HG03520 (cell line): ENCODE data around the gene KCNK6.

ENCODE experiments used
- ATAC-seq: cut with Tn5 transposase; IDR thresholded peaks from one replicate; pipeline ENCODE4 v1.9.1; 2021; ENCODE audit warnings: mild to moderate bottlenecking, moderate library complexity; ENCODE audit not compliant: unreplicated experiment

KCNK6 gene

GRCh38 chr19:38294090-38294489, 25.6 kb upstream of the KCNK6 start:
- ATAC-seq = no peak

DNA sequence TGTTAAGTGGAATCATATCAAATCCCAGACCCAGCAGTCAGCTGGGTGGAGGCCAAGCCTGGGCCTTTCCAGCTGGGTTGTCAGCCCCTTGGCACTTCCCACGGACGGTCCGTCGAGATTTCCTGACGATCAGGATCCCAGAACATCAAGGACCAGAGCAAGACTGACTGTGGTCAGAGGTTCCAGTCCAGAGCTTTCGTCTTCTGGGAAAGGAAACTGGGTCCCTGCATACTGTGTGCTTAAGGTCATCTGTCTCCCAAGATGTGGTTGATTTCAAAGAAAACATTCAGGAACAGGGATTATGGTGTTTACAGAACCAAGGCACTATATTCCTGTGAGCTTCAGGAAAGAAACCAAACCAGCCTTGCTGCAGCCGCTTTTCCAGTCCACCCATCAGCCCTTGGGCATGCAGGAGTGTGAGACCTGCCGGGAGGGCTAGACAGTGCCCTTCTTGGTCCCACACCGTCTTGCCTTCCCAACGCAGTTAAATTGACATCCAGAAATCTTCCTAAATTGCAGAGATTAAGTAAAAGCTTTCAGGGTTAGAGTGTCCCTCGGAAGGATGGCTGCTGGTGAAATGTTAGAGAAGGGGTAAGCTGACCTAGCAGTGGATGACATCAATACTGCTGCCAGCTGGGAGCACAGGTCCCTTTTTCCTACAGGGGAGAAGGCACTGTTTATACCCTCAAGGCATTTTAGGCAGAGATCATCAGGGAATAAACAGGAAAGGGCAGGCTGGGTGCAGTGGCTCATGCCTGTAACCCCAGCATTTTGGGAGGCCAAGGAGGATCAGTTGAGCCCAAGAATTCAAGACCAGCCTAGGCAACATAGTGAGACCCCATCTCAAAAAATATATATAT, 20.6 kb upstream of the KCNK6 start:
- no peak for ATAC-seq

DNA sequence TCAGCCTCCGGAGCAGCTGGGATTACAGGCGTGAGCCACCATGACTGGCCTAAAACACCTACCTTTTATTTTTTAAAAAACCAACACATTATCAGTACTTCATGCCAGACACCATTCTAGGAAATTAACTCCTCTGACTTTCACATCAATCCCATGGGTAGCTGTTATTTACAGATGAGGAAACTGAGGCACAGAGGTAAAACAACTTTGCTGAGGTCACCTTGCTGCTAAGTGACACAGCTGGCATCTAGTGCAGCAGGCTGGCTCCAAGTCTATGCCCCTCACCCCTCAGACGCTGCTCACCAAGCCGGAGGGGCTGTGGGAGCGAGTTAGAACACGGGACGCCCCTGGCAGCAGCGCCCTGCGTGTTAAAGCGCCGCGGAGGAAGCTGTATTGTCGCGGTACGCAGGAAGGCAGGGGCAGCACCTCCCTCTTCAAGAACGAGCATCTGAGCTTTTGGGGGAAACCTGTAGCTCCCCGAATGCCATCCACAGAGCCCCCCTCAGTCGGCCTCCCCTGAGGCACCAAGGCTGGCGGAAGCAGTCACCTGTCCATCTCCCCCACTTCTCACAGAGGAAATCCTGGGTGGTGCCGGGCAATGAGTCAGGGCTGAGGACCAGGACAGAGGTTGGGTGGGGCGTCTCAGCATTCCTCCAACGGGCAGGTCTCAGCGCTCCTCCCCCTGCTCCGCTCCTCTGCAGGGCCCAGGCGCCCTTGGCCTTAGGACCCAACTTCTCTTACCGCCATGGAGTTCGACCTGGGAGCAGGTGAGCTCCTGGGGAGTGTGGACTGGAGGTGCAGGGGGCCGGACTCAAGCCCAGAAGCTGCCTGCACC, 15.9 kb upstream of the KCNK6 start, which contains the start of gene C19orf33:
C19orf33 (plus strand) TSS at position 735 of the 835 bp plus-strand sequence; CDS start at position 746, 11 bp downstream.
- ATAC-seq = no peak

- ATAC-seq = no peak
These were observed 15.2 kb upstream of the KCNK6 start for GRCh38 chr19:38304352-38304865.

DNA sequence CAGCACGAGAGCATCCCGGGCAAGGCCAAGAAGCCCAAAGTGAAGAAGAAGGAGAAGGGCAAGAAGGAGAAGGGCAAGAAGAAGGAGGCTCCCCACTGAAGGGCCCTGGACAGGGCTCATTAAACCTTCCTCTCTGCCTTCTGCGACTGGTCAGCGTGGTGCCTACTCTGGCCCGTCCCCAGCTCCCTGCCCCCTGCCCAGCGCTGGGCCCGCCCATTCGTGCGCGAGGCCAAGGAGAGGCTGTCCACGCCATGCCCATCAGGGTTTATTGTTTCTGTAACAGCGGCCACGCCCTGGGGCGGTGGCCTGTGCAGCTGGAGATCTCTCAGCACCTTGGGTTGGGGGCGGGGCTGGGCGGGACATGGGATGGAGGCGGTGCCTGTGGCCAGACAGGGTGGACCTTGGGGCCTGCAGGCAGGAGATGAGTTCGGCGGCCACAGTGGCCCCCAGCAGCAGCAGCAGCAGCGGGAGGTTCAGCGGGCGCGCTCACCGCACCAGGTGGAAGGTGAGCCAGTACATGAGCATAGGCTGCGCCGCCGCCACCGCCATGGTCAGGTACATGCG, 14.7 kb upstream of the KCNK6 start:
- ATAC-seq = no peak

- ATAC-seq = no peak
These were observed 13.4 kb upstream of the KCNK6 start for GRCh38 chr19:38306236-38306635.

DNA sequence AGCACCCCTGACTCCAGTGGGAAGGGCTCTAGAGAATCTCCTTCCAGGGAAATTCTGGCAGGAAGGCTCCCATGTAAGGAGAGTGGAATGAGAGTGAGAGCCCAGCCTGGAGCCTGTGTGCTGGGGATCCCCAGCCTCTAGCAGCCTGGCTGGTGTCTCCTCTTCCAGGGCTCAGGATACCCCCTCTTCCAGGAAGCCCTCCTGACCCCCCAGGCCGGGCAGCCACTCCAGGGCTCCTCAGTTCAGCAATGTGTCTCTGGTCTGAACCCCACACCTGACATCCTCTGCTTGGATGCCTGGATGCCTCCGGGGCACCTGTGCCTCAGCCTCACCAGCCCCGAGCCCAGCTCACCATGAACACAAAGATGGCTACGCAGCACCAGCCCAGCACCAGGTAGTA, 12.6 kb upstream of the KCNK6 start:
- no peak for ATAC-seq

DNA sequence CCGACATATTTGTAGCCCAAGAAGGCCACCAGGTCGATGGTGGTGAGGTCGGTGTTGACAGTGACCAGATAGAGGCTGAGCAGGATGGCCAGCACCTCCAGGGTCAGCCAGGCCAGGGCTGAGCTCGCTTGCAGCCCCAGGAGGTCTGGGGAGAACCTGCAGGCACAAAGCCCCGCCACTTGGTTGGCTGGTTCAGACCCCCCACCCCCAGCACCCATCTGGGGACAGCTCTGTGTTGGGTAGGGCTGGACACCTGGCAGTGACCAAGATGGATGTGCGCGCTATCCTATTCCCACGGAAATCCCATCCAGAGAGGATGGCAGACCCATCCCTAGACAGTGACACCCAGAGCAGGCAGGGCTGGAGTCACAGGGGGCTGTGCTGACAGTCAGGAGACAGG, 12.0 kb upstream of the KCNK6 start:
- ATAC-seq = no peak

DNA sequence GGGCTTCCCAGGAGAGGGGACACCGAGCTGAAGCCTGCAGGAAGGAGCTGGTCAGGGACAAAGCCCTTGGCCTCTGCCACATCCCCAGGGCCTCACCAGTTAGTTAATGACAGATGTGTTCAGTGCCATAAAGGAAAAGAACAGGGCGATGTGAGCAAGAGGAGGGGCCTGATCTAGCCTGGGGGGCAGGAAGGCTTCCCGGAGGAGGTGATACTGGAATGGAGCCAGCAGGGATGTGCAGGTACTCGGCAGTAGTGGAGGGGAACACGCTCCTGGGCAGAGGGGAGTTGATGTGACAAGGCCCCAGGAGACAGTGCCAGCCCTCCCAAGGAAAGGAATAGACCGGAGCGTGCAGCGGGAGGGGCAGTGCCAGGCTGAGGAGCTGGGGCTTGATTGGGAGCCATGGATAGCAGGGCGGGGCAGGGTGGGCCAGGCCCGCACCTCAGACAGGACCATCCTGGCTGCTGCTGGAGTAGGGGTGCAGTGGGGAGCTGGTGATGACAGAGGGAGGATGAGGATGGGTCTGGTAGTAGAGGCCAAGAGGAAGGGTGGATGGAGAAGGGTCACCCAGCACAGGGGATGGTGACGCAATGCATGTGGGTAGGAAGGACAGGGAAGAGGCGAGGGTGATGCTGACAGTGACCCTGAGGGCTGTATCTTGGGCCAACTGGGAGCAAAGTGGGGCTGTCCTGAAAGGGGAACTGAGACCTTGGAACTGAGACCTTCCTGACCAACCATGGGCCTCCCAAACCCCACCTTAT, 11.5 kb upstream of the KCNK6 start:
- ATAC-seq = no peak

GRCh38 chr19:38308926-38309614, 10.6 kb upstream of the KCNK6 start:
- ATAC-seq = no peak

DNA sequence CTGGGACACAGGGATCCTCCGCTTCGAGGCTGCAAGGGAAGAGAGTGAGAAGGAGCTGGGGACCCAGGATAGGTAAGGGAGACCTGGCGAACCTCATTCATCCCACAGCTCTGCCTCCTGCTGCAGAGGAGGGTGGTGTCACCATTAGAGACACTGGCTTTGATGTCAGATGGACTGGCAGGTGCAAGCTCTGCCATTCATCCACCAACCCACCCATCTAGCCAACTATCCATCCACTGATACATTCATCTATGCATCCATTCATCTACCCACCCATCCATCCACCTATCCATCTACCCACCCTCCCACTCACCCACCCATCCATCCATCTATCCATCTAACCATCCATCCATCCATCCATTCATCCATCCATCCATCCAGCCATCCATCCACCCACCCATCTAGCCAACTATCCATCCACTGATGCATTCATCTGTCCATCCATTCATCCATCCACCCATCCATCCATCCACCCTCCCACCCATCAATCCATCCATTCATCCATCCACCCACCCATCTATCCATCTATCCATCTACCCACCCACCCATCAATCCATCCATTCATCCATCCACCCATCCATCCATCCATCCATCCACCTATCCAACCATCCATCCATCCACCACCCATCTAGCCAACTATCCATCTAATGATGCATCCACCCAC, 9.9 kb upstream of the KCNK6 start:
- no peak for ATAC-seq

GRCh38 chr19:38310279-38310670, 9.4 kb upstream of the KCNK6 start:
- no peak for ATAC-seq

DNA sequence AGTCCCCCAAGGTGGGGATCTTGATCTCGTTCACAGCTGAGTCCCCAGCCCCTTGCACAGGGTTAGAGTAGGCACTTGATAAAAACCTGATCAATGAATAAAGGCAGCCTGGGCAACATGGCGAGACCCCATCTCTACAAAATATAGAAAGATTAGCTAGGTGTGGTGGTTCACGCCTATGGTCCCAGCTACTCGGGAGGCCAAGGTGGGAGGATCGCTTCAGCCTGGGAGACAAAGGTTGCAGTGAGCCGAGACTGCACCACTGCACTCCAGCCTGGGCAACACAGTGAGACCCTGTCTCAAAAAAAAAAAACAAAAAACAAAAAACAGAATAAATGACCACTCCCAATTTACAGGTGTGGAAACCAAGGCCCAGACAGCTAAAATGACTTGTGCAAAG, 8.7 kb upstream of the KCNK6 start:
- ATAC-seq = no peak

- ATAC-seq = peak; percentile 81
These were observed 3.8 kb upstream of the KCNK6 start, which contains the start of gene YIF1B for GRCh38 chr19:38315657-38316476. Gene YIF1B, minus strand, starts transcription at chr19:38315947. Its CDS starts 30 bp downstream, at chr19:38315917.

- ATAC-seq = no peak
These were observed 3.1 kb upstream of the KCNK6 start for GRCh38 chr19:38316477-38317067.

- ATAC-seq = no peak
These were observed 2.5 kb upstream of the KCNK6 start for GRCh38 chr19:38317104-38317612.

GRCh38 chr19:38318660-38319059, 985 bp upstream of the KCNK6 start:
- ATAC-seq = no peak

GRCh38 chr19:38320969-38321339, 1.3 kb downstream of the KCNK6 start:
- ATAC-seq = no peak
